HepG2 (cell line): Measurements from ENCODE around the gene LAG3. TPM values are rescaled to one million over a fixed set of nuclear protein-coding genes. Genes with fewer than 3 reads are reported as not detected.

Experiments used
- ATAC-seq: fragments of 200-7000 bp; cut with Tn5 transposase; 3 replicates; pipeline ENCODE4 v1.9.1; 2020; ENCODE audit warnings: mild to moderate bottlenecking, moderate library complexity
- BruUV-seq: library from RNA; stranded (reverse); fragments of 400-500 nt; replicated peaks from 2 replicates; lab custom pipeline; 2021; lab: Mats Ljungman, UMichigan
- CTCF ChIA-PET: fragments of 300-600 bp; formaldehyde crosslinking; extraction: SDS; loops from one replicate; lab custom pipeline; 2021; ENCODE audit warnings: low total read pairs, inconsistent platforms, low intra/inter-chr PET ratio; lab: Yijun Ruan, JAX
- POLR2A ChIA-PET: fragments of 350-600 bp; sonication (Branson Sonifier 250); formaldehyde crosslinking; loops from one replicate; lab custom pipeline; 2020; ENCODE audit warnings: antibody characterized with exemption, inconsistent platforms; lab: Yijun Ruan, JAX
- DNase-seq: peaks from one replicate; pipeline ENCODE4 v3.0.0-alpha.2; 2015; ENCODE audit warnings: low spot score
- FAIRE-seq: peaks from 3 replicates; lab custom pipeline; 2011; peaks lifted over from hg19 to GRCh38; lab: Jason Lieb, UNC
- H2AFZ ChIP-seq: one replicate; pipeline ENCODE4 v1.6.1; 2011; ENCODE audit warnings: low read length, inconsistent platforms
- H3K27ac ChIP-seq: fragments of 300-600 bp; 3 replicates; pipeline ENCODE4 v1.8.0; 2011; ENCODE audit warnings: mixed run types, mild to moderate bottlenecking, mixed read lengths, low read length, inconsistent platforms; ENCODE audit not compliant: insufficient read depth; ENCODE audit errors: extremely low read length
- H3K27me3 ChIP-seq, 2 experiments: fragments of 200-600 bp in 1 of 2; 2 replicates in 1 of 2; 3 replicates in 1 of 2; pipeline versions ENCODE4 v1.6.0 to v1.8.0; 2011; ENCODE audit warnings: low read length in 2 of 2, mild to moderate bottlenecking in 2 of 2, moderate library complexity in 2 of 2, inconsistent platforms in 1 of 2; ENCODE audit not compliant: insufficient read depth in 2 of 2, control insufficient read depth in 1 of 2
- H3K36me3 ChIP-seq, 2 experiments: fragments of 200-600 bp in 1 of 2; replicated peaks in 1 of 2; 2 replicates in 1 of 2; 3 replicates in 1 of 2; pipeline versions ENCODE4 v1.5.1 to v1.8.0; 2011; ENCODE audit warnings: low read length in 2 of 2, inconsistent platforms in 1 of 2; ENCODE audit not compliant: insufficient read depth in 2 of 2, control insufficient read depth in 1 of 2
- H3K4me1 ChIP-seq: 2 replicates; pipeline ENCODE4 v1.5.1; 2012; ENCODE audit warnings: low read length, inconsistent platforms; ENCODE audit not compliant: insufficient read depth
- H3K4me2 ChIP-seq: 2 replicates; pipeline ENCODE4 v1.6.0; 2011; ENCODE audit warnings: low read depth, low read length, inconsistent platforms
- H3K4me3 ChIP-seq, 3 experiments: fragments of 200-600 bp in 1 of 3; sonication (generic), shearing (Covaris generic) in 1 of 3; replicated peaks in 1 of 3; 2 replicates each; pipeline ENCODE4 v1.5.1; 2011 to 2016; ENCODE audit warnings: low read length in 3 of 3, inconsistent platforms in 2 of 3, low read depth in 2 of 3, mild to moderate bottlenecking in 2 of 3, control low read depth in 1 of 3, mixed read lengths in 1 of 3; ENCODE audit not compliant: insufficient read depth in 1 of 3
- H3K79me2 ChIP-seq: one replicate; pipeline ENCODE4 v1.6.1; 2011; ENCODE audit warnings: low read length, inconsistent platforms; ENCODE audit not compliant: insufficient read depth
- H3K9ac ChIP-seq: 2 replicates; pipeline ENCODE4 v1.6.0; 2011; ENCODE audit warnings: mild to moderate bottlenecking, low read depth, low read length, inconsistent platforms; ENCODE audit not compliant: insufficient read depth
- H3K9me3 ChIP-seq: 2 replicates; pipeline ENCODE4 v1.5.1; 2012; ENCODE audit warnings: mild to moderate bottlenecking, low read length
- H4K20me1 ChIP-seq: 2 replicates; pipeline ENCODE4 v1.6.0; 2011; ENCODE audit warnings: inconsistent platforms, mild to moderate bottlenecking, low read length, moderate library complexity; ENCODE audit not compliant: insufficient read depth
- AKAP8 ChIP-seq: sonication (generic); formaldehyde crosslinking; IDR thresholded peaks from 2 replicates; pipeline ENCODE4 v1.5.1; 2020; ENCODE audit warnings: mild to moderate bottlenecking, missing genetic modification reagents
- FOSL2 ChIP-seq: sonication (generic); formaldehyde crosslinking; IDR thresholded peaks from 2 replicates; pipeline ENCODE4 v1.4.0; 2020; ENCODE audit warnings: missing genetic modification reagents
- NONO ChIP-seq, 2 experiments: fragments of 450-650 bp in 1 of 2; sonication (generic) in 1 of 2; formaldehyde crosslinking in 1 of 2; IDR thresholded peaks in 1 of 2; conservative IDR thresholded peaks in 1 of 2; 2 replicates each; pipeline versions ENCODE4 v1.6.1 to v1.8.0; 2017 to 2022; ENCODE audit warnings: mild to moderate bottlenecking in 1 of 2, missing genetic modification reagents in 1 of 2, moderate library complexity in 1 of 2
- POLR2AphosphoS5 ChIP-seq: IDR thresholded peaks from 2 replicates; pipeline ENCODE4 v1.6.1; 2012; ENCODE audit warnings: low read depth, low read length
- POLR2G ChIP-seq: fragments of 200-400 bp; formaldehyde crosslinking; IDR thresholded peaks from 2 replicates; pipeline ENCODE4 v1.6.1; 2018; ENCODE audit warnings: mild to moderate bottlenecking, low read depth, low read length, moderate library complexity
- RBM22 ChIP-seq: fragments of 200-400 bp; formaldehyde crosslinking; optimal IDR thresholded peaks from 2 replicates; pipeline ENCODE3; 2017; ENCODE audit warnings: mild to moderate bottlenecking, low read length, moderate library complexity
- SSRP1 ChIP-seq: IDR thresholded peaks from 2 replicates; pipeline ENCODE4 v1.6.1; 2016; ENCODE audit warnings: control low read depth
- THYN1 ChIP-seq: sonication (generic); formaldehyde crosslinking; IDR thresholded peaks from 2 replicates; pipeline ENCODE4 v1.8.1; 2023; ENCODE audit warnings: low read depth, mild to moderate bottlenecking, moderate library complexity, missing genetic modification reagents, borderline replicate concordance
- ZMYM3 ChIP-seq: sonication (generic); formaldehyde crosslinking; IDR thresholded peaks from 2 replicates; pipeline ENCODE4 v1.5.1; 2020; ENCODE audit warnings: mild to moderate bottlenecking, missing genetic modification reagents
- ZNF331 ChIP-seq: sonication (generic); formaldehyde crosslinking; IDR thresholded peaks from 2 replicates; pipeline ENCODE4 v1.4.0; 2020; ENCODE audit warnings: missing genetic modification reagents
- ZNF629 ChIP-seq: sonication (generic); formaldehyde crosslinking; conservative IDR thresholded peaks from 2 replicates; pipeline ENCODE4 v1.5.0; 2020; ENCODE audit warnings: missing genetic modification reagents
- WGBS: methylation state at CpG from one replicate; pipeline ENCODE4 v1.1.6; 2017; ENCODE audit warnings: low lambda C conversion rate; 5-methylcytosine and 5-hydroxymethylcytosine counted together
- in situ Hi-C: cut with HindIII; loops from 2 replicates; pipeline ENCODE4 v1.10.0; 2017; ENCODE audit warnings: low pct_unique_long_range_greater_than_20kb; ENCODE audit not compliant: extremely low pct_ligation_motif_present
- intact Hi-C: fragments of 100-400 bp; cut with micrococcal nuclease; formaldehyde crosslinking; loops from one replicate; pipeline ENCODE4 v1.10.0; 2022; ENCODE audit not compliant: unreplicated experiment
- polyA plus RNA-seq, 8 experiments: library from polyadenylated mRNA; depleted of rRNA in 3 of 8; stranded (reverse) in 7 of 8; unstranded in 1 of 8; fragments of >200 nt; fragmentation: Illumina TruSeq in 4 of 8; extraction: Trizol in 4 of 8; gene quantifications; 2 replicates each; pipeline versions ENCODE4 v1.2.1 to v1.2.3, GENCODE V29; 2011 to 2016; ENCODE audit warnings: low read depth in 4 of 8, missing spikeins in 1 of 8, mixed read lengths in 1 of 8; ENCODE audit not compliant: insufficient read depth in 1 of 8
- total RNA-seq, 5 experiments: library from RNA; depleted of rRNA; stranded (reverse); fragments of >200 nt; fragmentation: Illumina TruSeq; extraction: Trizol; gene quantifications; 2 replicates each; pipeline ENCODE4 v1.2.3, GENCODE V29; 2016; ENCODE audit warnings: low read depth in 1 of 5
- TF ChIP-seq, protein P1 (sequence below): sonication (generic); formaldehyde crosslinking; IDR thresholded peaks from 2 replicates; pipeline ENCODE4 v1.5.1; 2020; ENCODE audit warnings: mild to moderate bottlenecking, missing genetic modification reagents, moderate library complexity
- TF ChIP-seq, protein P2 (sequence below): IDR thresholded peaks from 2 replicates; pipeline ENCODE4 v1.6.1; 2012; ENCODE audit warnings: inconsistent platforms
- TF ChIP-seq, protein P3 (sequence below): sonication (generic); formaldehyde crosslinking; IDR thresholded peaks from 2 replicates; pipeline ENCODE4 v1.8.1; 2023; ENCODE audit warnings: mild to moderate bottlenecking, missing genetic modification reagents

The LAG3 gene
- total and polyA plus RNA-seq, 2 of the 13 experiments (the other 11 are each of a cell fraction or from before 2014, with no cell fraction given), result 0.11 to 0.26 TPM

DNA sequence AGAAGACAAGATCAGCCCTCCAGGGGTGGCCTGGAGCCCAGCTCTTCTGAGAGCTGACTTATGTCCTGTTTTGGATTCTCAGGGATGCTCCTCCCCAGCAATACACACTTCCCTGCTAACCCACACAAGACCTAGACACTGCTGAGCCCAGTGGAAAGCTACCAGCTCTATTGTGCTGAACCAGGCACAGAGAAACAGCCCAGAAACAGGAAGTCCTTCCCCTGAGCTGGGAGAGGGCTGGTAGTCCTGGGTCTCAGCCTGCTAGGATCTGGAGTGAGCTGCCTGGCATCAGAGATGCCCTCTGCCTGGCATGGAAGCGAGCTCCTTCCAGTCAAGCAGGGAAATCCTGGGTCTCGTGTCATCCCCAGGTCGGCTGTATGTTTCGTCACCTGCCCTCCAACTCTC lies 1.2 kb upstream of the LAG3 start (continued):
- TF ChIP-seq, protein P1, sequence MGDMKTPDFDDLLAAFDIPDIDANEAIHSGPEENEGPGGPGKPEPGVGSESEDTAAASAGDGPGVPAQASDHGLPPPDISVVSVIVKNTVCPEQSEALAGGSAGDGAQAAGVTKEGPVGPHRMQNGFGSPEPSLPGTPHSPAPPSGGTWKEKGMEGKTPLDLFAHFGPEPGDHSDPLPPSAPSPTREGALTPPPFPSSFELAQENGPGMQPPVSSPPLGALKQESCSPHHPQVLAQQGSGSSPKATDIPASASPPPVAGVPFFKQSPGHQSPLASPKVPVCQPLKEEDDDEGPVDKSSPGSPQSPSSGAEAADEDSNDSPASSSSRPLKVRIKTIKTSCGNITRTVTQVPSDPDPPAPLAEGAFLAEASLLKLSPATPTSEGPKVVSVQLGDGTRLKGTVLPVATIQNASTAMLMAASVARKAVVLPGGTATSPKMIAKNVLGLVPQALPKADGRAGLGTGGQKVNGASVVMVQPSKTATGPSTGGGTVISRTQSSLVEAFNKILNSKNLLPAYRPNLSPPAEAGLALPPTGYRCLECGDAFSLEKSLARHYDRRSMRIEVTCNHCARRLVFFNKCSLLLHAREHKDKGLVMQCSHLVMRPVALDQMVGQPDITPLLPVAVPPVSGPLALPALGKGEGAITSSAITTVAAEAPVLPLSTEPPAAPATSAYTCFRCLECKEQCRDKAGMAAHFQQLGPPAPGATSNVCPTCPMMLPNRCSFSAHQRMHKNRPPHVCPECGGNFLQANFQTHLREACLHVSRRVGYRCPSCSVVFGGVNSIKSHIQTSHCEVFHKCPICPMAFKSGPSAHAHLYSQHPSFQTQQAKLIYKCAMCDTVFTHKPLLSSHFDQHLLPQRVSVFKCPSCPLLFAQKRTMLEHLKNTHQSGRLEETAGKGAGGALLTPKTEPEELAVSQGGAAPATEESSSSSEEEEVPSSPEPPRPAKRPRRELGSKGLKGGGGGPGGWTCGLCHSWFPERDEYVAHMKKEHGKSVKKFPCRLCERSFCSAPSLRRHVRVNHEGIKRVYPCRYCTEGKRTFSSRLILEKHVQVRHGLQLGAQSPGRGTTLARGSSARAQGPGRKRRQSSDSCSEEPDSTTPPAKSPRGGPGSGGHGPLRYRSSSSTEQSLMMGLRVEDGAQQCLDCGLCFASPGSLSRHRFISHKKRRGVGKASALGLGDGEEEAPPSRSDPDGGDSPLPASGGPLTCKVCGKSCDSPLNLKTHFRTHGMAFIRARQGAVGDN (CRISPR knock-in tag), result peak; percentile 39; the same call in 1 of the 2 replicates

DNA sequence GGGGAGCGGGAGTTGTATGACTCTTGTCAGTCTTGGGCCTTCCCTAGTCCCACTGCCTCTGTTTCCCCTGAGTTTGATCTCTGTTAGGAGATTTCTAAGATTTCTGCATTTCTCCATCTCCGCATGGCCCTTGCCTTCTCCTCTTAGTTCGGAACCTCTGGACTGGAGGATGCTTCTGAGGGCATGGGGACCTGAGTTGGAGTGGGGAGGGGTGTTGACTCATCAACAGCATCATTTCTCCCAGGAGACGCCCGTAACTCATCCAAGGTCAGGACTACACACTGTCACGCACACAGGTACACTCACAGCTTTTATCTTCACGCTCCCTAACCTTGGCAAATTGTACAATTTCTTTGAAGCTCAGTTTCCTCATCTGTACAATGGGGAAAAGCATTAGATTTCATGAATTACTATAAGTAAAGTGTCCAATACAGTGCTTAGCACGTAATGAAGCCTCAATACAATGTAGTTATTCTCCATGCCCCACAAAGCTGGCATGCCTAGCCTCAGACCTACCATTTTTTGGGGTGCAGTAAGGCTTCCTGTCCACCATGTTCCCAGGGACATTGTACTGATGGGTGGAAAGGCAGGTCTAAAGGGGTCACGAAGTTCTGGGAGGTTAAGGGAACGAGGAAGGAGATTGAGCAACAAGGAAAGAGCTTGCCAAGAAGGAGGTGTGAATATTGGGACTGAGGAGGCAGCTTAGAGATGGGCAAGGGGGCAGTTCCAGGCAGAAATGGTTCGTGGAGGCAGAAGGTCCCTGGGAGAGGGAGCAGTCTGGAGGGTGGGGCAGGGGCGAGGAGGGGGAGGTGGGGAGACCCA lies 600 bp upstream of the LAG3 start:
- CTCF ChIA-PET, result no interaction called here
- Histone ChIP-seq H3K27ac (no peak overlapping the region), H3K4me1 (peaks cover 76% of the 10 kb centered on the region), H3K27me3 (no peaks in the 10 kb centered on the region), H2AFZ (no peak overlapping the region), H3K36me3 (peaks cover 0 to 11% of the 10 kb centered on the region in 2 experiments; a peak in 1 of 5 replicates), H3K4me3 (no peak overlapping the region), H3K79me2 (peaks cover 20% of the 10 kb centered on the region), H4K20me1 (0 out of 2 replicates have a peak, but pooled peaks cover 6% of the 10 kb centered on the region), H3K9ac (no peak overlapping the region), H3K4me2 (no peak overlapping the region), H3K9me3 (no peaks in the 10 kb centered on the region)
- no peak for FAIRE-seq
- no peak for ATAC-seq
- POLR2A ChIA-PET, result interaction anchor here (0.9 to 8.3 kb wide), 3 partner anchors 9 to 48 kb away, joined by 3 to 162 read pairs (median 4); partner anchors contain the start of genes COPS7A and MLF2
- DNase-seq, result no peak
- no TSS peak for BruUV-seq
- in situ Hi-C loops (no loop called here), intact Hi-C loops (no loop called here)
- peak; percentile 22; the same call in 1 of the 2 replicates for TF ChIP-seq POLR2AphosphoS5
- peak; percentile 85 for TF ChIP-seq ZNF629
- TF ChIP-seq, protein P2, sequence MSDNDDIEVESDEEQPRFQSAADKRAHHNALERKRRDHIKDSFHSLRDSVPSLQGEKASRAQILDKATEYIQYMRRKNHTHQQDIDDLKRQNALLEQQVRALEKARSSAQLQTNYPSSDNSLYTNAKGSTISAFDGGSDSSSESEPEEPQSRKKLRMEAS, result 0 out of 2 replicates have a peak, but pooled peaks have one; percentile 17
- TF ChIP-seq THYN1 (CRISPR knock-in tag), result no peak
- peak; percentile 48; the same call in 1 of the 2 replicates for TF ChIP-seq SSRP1 (CRISPR knock-in tag)
- TF ChIP-seq RBM22, result peak; percentile 74
- peak; percentile 35; the same call in 1 of the 2 replicates for TF ChIP-seq ZMYM3 (CRISPR knock-in tag)
- TF ChIP-seq, protein P3, sequence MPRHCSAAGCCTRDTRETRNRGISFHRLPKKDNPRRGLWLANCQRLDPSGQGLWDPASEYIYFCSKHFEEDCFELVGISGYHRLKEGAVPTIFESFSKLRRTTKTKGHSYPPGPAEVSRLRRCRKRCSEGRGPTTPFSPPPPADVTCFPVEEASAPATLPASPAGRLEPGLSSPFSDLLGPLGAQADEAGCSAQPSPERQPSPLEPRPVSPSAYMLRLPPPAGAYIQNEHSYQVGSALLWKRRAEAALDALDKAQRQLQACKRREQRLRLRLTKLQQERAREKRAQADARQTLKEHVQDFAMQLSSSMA, result no peak
- 0 out of 2 replicates have a peak, but pooled peaks have one; percentile 19 for TF ChIP-seq FOSL2 (CRISPR knock-in tag)
- TF ChIP-seq ZNF331 (CRISPR knock-in tag), result no peak
- TF ChIP-seq NONO (IDR thresholded peaks at IDR 0.05), result no peak
- 0 out of 2 replicates have a peak, but pooled peaks have one; percentile 22 for TF ChIP-seq NONO (CRISPR knock-in tag; conservative IDR thresholded peaks at IDR 0.05)
- 0 out of 2 replicates have a peak, but pooled peaks have one; percentile 58 for TF ChIP-seq AKAP8
- peak; percentile 45; the same call in 1 of the 2 replicates for TF ChIP-seq POLR2G
- 85% methylated on average over 12 of the region's 12 CpGs for WGBS
